Fibroblast of skin of left quadriceps (primary cell): Measurements from ENCODE around the gene ANKRD40CL.
"Not testable (repeated sequence)": the region's sequence is repeated elsewhere in the genome, so short reads cannot be mapped to it uniquely, and the experiment has no call there.

Source experiments
- DNase-seq, 2 experiments: peaks; one replicate each; pipeline ENCODE4 v3.0.0-alpha.2; 2013; ENCODE audit warnings: low read depth in 2 of 2

Gene ANKRD40CL, protein sequence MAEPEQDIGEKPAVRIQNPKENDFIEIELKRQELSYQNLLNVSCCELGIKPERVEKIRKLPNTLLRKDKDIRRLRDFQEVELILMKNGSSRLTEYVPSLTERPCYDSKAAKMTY

DNA sequence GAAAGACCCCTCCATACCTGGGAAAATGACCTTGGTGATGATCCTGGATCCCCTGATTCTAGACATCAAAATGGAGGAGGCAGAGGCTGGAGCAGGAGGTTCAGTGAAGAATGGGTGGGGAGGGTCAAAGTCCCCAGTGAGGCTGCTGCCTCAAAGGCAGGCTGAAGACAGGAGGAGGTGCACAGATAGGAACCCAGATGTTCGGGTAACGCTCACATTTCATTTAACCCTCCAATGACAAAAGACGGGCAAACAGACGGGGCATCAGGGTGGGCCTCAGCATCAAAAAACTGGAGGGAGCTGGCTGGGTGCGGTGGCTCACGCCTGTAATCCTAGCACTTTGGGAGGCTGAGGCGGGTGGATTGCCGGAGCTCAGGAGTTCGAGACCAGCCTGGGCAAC is at the start of gene ANKRD40CL:
ANKRD40CL (minus strand) TSS at position 73 of the 400 bp plus-strand sequence. CDS start 605 bp downstream, outside the sequence.
- no peak for DNase-seq

DNA sequence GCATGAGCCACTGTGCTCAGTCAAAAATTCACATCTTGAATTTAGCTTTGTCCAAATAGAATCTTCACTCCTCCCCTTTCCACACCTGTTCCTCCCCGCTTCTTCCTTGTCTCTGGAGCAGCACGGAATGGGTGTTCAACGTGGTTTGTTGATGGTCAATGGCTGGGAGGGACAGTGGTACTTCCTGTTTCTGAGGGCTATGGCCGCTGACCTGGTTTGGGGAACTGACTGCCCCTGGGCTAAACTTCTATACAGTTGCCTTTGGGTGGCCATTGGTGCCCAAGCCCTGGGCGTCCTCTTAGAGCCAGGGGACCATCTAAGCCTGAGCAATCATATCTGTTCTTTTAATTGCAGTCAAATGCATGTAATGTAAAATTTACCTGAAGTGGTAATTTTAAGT is 49.0 kb upstream of the ANKRD40CL start:
- no peak for DNase-seq

DNA sequence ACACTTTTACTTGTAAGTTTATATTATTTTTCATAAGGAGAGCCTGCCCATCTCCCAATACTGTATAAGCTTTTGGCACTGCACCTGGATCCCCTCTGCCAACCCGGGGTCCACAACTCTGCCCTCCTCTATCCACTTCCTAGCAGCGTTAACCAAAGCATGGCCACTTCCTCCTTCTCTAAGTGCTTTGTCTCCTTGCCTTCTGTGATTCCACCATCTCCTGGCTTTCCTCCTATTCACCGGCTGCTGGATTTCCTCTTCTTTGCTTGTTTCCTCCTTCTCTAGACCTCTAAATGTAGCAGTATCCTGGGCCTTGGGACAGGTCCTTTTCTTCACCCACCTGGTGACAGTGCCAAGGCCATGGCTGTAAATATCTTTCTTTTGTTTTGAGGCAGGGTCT is 48.1 kb upstream of the ANKRD40CL start:
- no peak for DNase-seq

GRCh38 chr17:50813583-50813982 is 46.3 kb upstream of the ANKRD40CL start:
- DNase-seq: no peak

GRCh38 chr17:50808888-50809287 is 41.6 kb upstream of the ANKRD40CL start:
- no peak for DNase-seq

DNA sequence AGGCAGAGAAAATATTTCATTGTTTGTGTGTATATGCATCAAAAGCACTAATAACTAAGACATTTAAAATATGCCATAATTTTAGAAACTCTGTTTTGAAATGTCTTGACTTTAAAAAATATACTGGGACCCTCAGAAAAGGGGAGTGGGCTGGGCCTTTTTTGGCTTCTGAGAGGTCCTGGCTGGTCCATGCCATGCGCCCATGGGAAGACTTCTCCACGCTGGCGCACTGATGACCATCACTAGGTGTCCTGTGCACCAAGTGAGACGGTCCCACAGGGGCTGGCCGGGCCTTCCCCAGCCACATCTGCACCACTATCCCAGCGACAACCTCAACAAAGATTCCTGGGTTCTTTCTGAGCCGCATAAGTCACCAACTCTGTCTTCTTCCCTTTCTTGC is 41.1 kb upstream of the ANKRD40CL start:
- no peak for DNase-seq

- no peak for DNase-seq
Measured at GRCh38 chr17:50807675-50808074, 40.4 kb upstream of the ANKRD40CL start.

- DNase-seq: no peak
Measured at GRCh38 chr17:50807009-50807408, 39.7 kb upstream of the ANKRD40CL start.

DNA sequence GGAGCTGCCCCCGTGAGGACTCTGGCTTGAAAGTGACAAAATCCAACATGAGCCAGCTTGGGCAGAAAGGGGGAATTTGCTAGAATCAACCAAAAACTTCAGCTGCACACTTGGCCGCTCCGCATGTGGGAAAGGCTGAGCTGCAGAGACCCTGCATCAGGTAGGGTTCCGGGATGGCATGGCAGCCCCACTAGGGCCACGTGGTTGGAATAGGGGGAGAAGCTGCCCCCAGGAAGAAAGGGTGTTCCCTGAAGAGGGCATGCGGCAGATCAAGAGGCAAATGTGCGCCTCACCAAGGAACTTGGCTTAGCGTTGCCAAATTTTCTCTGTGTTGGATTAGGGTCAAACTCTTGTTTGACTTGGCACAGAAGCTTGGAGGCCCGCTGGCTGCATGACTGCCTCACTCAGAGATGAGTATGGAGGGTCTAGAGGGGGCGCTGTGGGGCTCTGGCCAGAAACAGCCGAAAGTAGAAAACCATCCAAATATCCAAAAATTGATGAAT is 38.9 kb upstream of the ANKRD40CL start:
- DNase-seq: no peak

DNA sequence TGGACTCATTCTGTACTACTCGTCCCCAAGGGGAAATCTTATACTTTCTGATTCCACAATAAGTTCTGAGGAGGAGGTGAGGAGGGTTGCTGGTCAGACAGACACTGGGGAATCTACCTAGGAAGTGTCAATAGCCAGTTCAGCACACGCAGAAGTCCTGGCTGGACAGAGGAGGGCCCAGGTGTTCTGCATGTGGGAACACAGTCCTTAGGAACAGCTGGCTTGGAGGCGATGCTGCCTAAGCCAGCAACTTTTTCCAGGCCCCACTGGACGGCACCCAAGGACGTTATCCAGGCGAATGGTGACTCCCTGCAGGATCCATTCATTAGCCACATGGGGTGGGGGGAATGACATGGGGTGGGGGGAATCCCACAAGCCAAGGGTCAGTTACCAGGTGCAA is 38.2 kb upstream of the ANKRD40CL start:
- DNase-seq: no peak

DNA sequence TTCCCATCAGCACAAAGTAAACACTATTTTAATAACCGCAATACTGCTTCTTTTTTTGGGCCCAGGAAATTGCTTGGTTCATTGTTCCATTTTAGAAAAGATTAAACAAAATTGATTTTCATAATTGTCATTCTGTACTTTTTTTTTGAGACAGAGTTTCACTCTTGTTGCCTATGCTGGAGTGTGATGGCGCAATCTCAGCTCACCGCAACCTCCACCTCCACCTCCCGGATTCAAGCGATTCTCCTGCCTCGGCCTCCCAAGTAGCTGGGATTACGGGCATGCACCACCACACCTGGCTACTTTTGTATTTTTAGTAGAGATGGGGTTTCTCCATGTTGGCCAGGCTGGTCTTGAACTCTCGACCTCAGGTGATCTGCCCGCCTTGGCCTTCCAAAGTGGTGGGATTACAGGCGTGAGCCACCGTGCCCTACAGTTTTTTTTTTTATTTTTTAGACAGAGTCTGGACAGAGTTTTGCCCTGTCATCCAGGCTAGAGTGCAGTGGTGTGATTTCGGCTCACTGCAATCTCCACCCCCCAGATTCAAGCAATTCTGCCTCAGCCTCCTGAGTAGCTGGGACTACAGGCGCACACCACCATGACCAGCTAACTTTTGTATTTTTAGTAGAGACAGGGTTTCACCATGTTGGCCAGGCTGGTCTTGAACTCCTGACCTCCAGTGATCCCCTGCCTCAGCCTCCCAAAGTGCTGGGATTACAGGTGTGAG is 37.6 kb upstream of the ANKRD40CL start:
- not testable (repeated sequence) for DNase-seq

DNA sequence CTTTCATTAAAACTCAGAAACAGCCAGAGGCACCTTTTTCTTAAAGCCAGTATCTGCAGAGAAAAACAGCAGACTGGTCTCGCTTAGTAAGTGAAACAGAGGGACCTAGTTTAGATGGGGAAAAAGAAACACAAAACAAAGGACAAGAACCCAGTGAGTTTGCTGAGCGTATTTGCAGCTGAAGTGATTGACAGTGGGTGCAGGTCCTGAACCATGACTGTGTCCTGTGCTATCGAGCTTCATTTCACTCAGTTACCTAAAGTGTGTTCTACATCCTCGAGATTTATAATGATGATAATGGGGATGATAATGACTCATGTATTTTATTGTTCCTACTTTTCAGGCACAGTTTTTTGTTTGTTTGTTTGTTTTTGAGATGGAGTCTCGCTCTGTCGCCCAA is 36.4 kb upstream of the ANKRD40CL start:
- no peak for DNase-seq

GRCh38 chr17:50802609-50803571 is 35.6 kb upstream of the ANKRD40CL start:
- DNase-seq: no peak

GRCh38 chr17:50800196-50800700 is 32.9 kb upstream of the ANKRD40CL start:
- no peak for DNase-seq

- DNase-seq: no peak
Measured at GRCh38 chr17:50799582-50799981, 32.3 kb upstream of the ANKRD40CL start.

GRCh38 chr17:50798424-50799288 is 31.3 kb upstream of the ANKRD40CL start:
- no peak for DNase-seq

DNA sequence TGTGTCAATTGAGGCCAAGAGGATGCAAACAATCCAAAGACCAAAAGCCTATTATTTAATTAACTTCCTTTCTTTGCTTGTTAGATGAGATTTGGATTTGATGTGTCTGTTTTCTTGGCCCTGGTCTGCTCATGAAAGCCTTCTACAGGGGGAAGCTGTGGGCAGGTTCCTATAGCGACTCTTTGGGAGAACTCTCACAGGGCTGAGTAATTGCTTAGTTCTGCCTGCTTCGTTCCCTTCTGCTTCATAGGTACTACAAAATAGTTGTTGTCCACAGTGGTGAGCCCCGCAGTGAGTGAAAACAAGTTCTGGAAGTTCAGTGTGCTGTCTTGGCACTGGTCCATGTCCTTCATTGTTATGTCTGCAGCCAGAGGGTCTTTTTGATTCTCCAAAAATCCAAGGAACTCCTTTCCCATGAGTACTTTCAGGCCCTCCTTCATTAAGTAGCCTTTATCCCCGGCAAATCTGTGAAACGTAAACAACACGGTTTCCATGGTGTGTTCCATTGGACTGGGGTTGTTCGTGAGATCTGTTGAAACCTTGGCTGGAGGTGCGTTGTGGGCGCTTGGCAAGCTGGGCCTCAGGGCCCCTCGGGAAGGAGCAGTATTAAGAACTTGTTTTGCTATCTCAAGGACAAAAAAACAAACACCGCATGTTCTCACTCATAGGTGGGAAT is 30.0 kb upstream of the ANKRD40CL start:
- DNase-seq: no peak

GRCh38 chr17:50794361-50794760 is 27.0 kb upstream of the ANKRD40CL start:
- DNase-seq: no peak

DNA sequence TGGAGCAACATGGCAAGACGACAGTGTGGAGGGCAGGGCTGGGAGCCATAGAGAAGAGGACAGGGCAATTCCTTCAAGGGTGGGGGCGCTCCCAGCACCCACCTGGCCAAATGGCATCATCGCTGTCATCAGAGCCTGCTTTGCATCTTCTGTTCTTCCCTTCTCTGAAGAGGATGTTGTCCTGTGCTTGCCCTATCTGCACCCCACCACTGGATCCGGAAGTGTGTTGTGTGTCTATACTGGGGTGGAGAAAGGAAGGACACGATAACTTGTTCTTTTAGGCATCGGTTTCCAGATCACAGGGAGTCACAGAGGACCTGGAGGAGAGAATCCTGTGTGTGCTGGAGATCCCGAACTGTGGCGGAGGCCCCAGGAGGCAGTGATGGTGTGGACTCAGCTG is 25.7 kb upstream of the ANKRD40CL start:
- no peak for DNase-seq

GRCh38 chr17:50792132-50792531 is 24.8 kb upstream of the ANKRD40CL start:
- no peak for DNase-seq

GRCh38 chr17:50790618-50791017 is 23.3 kb upstream of the ANKRD40CL start:
- no peak for DNase-seq
